Stimulated activated CD8-positive, alpha-beta memory T cell treated with anti-CD3 and anti-CD28 coated beads, Interleukin-4, amount 100 ng/mL, for 48 hours (primary cell): Measurements from ENCODE around the gene MTHFD2L.

Experiments used
- DNase-seq: peaks from one replicate; pipeline ENCODE4 v3.0.0-alpha.2; 2020

The MTHFD2L gene

DNA sequence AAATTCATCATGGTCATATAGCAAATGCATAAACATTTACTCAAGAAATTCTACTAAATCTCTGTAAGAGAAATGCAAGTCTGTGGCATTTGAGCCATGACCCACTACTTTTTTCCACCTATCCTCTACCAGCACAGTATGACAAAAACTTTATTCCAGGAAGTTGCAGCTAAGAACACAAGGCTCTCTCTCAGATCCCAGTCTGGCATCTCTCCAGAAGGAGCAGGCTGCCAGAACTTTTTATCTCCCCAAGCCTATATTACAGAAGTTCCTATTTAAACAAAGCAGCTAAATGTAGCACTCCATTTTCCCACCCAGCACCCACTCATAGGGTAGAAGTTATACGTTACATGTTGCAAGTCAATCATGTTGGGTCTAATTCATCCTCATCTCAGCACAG, 101.0 kb downstream of the MTHFD2L start:
- DNase-seq: no peak

DNA sequence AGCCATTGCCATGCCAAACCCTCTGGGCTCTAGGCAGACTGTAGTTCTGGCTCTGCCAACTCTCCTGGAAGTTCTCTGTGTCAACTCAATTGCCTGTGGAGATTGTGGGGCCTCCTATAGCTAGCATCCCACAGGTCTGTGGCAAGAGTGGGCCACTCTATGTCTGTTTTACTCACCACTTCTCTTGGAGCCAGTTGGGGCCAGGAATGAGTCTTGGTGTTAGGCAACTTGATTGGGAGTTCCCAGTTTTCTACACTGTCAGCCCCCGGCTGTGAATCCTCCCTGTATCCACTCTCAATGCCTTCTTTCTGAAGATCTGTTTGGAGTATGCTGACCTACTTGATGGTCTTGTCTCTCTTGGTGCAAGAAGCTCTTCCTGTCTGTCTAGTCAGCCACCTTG, 102.1 kb downstream of the MTHFD2L start:
- no peak for DNase-seq

DNA sequence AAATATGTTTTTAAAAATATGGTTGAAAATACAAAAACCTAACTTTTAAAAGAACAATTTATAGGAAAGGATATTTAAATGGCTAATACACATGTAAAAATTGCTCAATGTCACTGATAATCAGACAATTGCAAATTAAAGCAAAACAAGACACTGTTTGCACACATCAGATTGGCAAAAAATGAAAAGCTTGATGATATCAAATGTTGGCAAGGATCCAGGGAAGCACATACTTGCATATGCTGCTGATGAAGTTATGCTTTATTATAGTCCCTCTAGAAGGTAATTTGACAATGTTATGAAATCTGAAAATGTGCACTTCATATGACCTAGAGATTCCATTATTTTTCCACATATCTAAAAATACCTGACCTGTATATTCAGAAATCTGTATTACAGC, 104.6 kb downstream of the MTHFD2L start:
- DNase-seq: no peak

DNA sequence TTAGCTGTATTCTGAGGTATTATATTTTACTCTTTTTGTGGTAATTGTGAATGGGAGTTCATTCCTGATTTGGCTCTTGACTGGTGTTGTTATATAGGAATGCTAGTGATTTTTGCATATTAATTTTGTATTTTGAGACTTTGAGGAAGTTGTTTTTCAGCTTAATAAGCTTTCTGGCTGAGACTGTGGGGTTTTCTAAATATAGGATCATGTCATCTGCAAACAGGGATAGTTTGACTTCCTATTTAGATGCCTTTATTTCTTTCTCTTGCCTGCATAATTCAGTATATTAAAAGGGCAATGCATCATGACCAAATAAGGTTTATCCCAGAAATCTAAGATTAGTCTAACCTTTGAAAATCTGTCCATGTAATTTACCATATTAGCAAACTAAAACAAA, 105.6 kb downstream of the MTHFD2L start:
- DNase-seq: no peak

GRCh38 chr4:74266081-74266480, 108.2 kb downstream of the MTHFD2L start:
- DNase-seq: no peak

DNA sequence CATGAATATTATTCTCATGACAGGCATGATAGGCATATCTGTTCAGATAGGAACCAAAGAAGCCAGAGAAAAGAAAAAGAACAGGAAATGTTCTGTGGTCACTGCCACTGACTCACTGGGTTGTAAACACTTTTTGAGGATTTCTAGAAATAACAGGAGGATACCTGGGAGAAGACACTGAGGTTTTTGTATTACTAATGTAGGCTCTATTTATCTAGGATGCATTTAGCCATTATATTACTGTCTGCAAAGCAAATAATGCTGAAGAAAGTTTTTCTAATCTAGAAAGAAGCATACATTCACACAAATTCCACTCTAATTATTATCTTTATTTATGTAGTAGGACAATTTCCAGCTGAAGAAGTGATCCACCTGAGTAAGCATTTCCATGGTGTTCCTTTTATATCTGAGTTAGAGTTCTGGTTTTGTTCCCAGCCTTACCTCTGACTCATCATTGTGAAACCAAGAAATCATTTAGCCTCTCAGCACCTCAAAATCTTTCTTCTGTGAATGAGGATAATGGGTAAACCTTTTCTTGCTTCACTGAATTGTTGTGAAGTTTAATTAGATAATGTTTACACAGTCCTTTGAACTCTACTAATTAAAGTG, 110.2 kb downstream of the MTHFD2L start:
- no peak for DNase-seq

GRCh38 chr4:74268643-74269042, 110.7 kb downstream of the MTHFD2L start:
- no peak for DNase-seq

GRCh38 chr4:74278490-74278889, 120.6 kb downstream of the MTHFD2L start:
- no peak for DNase-seq

DNA sequence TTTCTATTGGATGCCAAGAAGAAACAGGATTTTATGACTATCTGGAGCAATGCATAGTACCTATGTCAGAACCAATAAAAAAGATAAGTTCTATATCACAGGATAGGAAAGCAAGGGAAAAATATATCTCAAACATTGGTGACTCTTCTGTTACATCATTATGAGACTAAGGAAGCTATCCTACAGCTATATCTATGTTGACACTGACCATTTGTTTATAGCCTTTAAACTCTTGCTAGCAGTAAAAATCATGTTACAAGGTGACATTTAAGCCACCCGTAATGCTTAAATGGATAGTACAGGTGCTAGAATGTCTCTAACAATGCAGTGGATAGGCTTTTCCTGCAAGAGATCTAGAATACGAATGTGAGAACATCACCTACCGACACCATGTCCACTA, 121.8 kb downstream of the MTHFD2L start:
- no peak for DNase-seq

DNA sequence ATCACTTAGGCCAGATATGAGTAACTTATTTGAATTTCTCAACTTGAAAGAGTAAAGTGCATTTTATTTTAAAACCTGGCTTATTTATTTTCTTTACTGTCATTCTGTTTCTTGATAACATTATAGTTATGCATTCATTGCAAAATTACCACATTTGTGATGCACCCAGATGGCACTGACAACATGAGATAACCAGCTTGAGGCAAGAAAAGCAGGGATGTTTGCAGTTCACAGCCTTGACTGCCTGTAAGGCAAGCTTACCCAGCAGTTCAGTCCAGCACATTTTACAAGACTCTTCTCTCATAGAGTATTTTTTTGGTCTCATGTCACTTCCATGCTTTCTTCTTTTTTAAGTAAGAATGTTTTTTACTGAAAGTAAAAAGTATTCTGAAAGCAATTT, 125.0 kb downstream of the MTHFD2L start:
- DNase-seq: no peak

DNA sequence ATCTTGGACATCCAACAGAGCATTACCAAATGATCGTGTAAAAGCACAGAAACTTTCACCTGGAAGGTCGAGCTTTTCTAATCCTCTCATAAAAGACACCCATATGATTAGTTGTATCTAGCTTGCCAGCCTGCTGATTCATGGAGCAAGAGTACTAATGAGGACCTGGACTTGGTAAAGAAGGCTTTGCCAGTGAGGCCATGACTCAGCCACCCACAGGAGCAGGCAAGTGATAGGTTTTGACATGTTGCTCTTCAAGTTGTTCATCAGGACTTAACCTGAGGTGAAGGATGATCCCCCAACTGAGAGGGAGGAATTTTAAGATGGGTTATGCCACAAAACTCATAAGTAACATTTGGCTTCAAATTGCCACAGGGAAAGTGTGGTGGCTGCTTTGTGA, 125.7 kb downstream of the MTHFD2L start:
- DNase-seq: no peak

- no peak for DNase-seq
These were observed 126.1 kb downstream of the MTHFD2L start for GRCh38 chr4:74284053-74284452.

DNA sequence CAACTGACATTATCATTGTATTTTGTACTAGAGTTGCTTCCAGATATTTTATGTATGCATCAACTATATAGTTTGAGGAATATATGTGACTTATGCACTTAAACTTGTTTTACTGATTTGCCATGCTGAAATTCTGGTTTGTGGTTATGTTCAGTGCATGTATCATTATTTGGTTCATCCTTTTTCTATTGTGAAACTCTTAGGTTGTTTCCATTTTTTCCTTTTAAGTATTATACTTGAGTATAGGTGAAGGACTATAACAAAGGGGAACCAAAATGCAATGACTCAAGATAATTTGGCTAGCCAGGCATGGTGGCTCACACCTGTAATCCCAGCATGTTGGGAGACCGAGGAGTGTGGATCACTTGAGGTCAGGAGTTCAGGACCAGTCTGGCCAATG, 129.2 kb downstream of the MTHFD2L start:
- no peak for DNase-seq

GRCh38 chr4:74287791-74288190, 129.9 kb downstream of the MTHFD2L start:
- DNase-seq: no peak

DNA sequence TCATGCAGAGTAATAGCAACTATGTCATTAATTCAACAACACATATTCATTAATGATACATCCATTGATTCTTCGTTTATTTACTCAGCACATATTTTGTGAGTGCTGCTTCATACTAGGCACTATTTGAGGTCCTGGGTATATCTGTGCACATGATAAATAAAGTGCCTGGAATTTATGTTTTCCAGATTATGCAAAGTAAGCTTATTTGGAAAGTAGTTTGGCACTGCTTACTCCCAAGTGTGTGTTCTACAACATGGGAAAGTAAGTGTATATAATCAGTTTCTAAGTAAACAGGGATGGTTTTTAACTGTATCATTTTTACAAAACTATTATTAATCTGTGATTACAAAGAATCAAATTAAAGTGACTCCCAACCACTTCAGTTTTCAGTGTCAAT, 133.6 kb downstream of the MTHFD2L start:
- no peak for DNase-seq

GRCh38 chr4:74292111-74292870, 134.4 kb downstream of the MTHFD2L start:
- no peak for DNase-seq

DNA sequence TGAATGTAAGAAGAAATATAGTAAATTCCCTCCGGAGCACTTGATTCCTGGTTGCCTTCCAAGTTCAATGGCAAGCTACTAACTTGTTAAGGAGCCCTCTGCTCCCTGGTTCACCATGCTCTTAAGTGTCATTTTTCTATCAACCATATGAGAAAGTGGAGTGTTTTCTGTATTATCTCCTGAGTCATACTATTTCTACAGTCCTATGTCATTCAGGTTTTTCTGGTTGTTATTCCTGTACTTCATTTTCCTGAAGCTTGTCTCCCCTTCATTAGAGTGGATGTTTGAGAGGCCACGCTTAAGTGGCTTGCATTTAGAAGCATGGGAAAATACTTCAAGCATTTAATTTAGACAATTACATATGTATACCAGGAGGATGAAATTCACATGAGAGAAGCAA, 135.6 kb downstream of the MTHFD2L start:
- DNase-seq: no peak

DNA sequence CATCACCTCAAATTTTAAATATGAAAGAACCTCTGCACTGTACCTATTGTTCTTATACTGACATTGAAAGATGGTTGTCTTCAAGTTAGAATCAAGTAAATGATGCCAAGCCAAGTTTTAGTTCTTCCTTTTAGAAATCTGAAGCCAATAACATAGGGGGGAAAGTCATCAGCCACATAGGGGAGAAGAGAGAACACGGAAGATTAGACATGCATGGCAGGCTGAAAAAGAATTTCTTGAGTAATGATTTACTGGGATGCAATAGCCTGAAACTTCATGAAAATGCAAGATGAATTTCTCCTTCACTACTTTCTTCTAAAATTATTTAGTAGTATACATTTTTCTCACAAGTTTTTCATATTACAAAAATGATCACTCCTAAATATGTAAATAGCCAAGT, 136.8 kb downstream of the MTHFD2L start:
- DNase-seq: no peak

GRCh38 chr4:74297539-74297938, 139.6 kb downstream of the MTHFD2L start:
- no peak for DNase-seq

GRCh38 chr4:74304095-74304625, 146.2 kb downstream of the MTHFD2L start:
- no peak for DNase-seq

GRCh38 chr4:74305000-74305399, 147.1 kb downstream of the MTHFD2L start:
- no peak for DNase-seq

DNA sequence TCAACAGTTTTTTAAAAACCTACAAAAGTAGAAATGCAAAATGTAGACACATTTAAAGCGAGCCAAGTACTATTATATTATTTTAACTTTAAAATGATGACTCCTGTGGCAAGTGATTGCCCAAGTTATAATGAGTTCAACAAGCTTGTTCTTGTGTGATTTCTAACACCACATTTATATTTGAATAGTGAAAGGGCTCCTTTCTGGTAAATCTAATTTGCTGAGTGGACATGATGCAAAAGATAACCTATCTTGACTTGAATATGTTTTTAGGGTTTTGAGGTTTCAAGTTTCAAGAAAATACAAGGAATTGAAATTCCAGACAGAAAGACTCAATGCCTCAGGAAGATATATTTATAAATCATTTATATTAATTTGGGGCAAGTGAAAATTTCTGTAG, 149.3 kb downstream of the MTHFD2L start:
- no peak for DNase-seq

DNA sequence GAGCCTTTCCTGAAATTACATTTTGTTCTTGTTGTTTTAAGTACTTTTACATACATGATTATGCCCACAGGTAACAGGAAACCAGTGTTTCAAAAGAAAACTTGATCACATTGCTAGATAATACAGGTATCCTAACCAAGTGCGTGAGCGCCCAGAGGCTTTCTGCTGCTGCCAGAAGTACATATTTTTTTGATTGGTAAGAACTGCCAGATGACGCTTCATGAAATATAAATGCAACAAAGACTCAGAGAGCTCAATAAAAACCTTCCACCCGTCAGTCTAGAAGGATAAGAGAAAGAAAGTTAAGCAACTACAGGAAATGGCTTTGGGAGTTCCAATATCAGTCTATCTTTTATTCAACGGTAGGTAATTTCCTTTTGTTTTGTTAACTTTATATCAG, 150.3 kb downstream of the MTHFD2L start, which contains the start of gene EPGN:
Gene EPGN (plus strand): TSS at position 256 of the 400 bp plus-strand sequence. CDS start 64 bp downstream, at position 320.
- DNase-seq: no peak

DNA sequence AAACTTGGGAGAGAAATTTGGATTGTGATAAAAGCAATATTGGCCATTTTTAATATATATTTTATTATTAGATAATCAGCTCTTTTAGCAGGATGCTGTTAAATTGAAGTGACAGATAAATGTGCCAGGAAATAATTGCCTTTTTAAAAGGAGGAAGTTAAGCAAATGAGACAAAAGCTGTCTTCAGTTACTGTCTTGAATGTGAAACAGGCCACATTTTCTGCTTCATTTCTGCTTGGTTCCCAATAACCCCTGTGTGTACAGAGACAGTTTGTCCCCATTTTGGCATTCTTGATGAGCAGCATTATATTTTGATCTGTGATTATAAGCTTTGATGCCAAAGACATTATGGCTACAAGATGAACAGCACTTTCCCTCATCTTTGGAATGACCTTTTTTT, 151.3 kb downstream of the MTHFD2L start:
- no peak for DNase-seq
